Endothelial cell of umbilical vein (primary cell): ENCODE results near the gene SEMA3G. TPM values are rescaled to one million over a fixed set of nuclear protein-coding genes. Genes with fewer than 3 reads are reported as not detected.

ENCODE experiments used
- BruUV-seq: library from RNA; stranded (reverse); fragments of 400-500 nt; replicated peaks from 2 replicates; lab custom pipeline; 2021; lab: Mats Ljungman, UMichigan
- CTCF ChIA-PET: fragments of 300-600, 350-600 bp; sonication (Branson Sonifier 250); formaldehyde crosslinking; loops from one replicate; lab custom pipeline; 2021; ENCODE audit warnings: antibody characterized with exemption, inconsistent platforms; lab: Charles Lee
- POLR2A ChIA-PET: fragments of 300-600, 350-600 bp; sonication (Branson Sonifier 250); formaldehyde crosslinking; loops from one replicate; lab custom pipeline; 2021; ENCODE audit warnings: antibody characterized with exemption, inconsistent platforms; lab: Charles Lee
- DNase-seq: peaks from one replicate; pipeline ENCODE4 v3.0.0-alpha.2; 2011; ENCODE audit warnings: low read depth, low spot score
- FAIRE-seq: peaks from 2 replicates; lab custom pipeline; 2011; peaks lifted over from hg19 to GRCh38; lab: Jason Lieb, UNC
- H2AFZ ChIP-seq: 2 replicates; pipeline ENCODE4 v1.6.0; 2012; ENCODE audit warnings: low read depth, low read length, control low read depth, inconsistent platforms
- H3K27ac ChIP-seq: 2 replicates; pipeline ENCODE4 v1.5.1; 2011; ENCODE audit warnings: low read depth, mild to moderate bottlenecking, control low read depth, low read length, moderate library complexity; ENCODE audit not compliant: insufficient read depth
- H3K27me3 ChIP-seq, 2 experiments: 2 replicates each; pipeline versions ENCODE4 v1.6.0 to v1.6.1; 2011; ENCODE audit warnings: low read length in 2 of 2, mixed read lengths in 1 of 2; ENCODE audit not compliant: control insufficient read depth in 2 of 2, insufficient read depth in 2 of 2
- H3K36me3 ChIP-seq, 2 experiments: 2 replicates in 1 of 2; 3 replicates in 1 of 2; pipeline ENCODE4 v1.5.1; 2011; ENCODE audit warnings: low read length in 2 of 2, mild to moderate bottlenecking in 1 of 2, moderate library complexity in 1 of 2; ENCODE audit not compliant: control insufficient read depth in 2 of 2, insufficient read depth in 2 of 2; ENCODE audit errors: extremely low read depth in 1 of 2
- H3K4me1 ChIP-seq: 3 replicates; pipeline ENCODE4 v1.5.1; 2011; ENCODE audit warnings: mild to moderate bottlenecking, low read length; ENCODE audit not compliant: control insufficient read depth, insufficient read depth; ENCODE audit errors: extremely low read depth
- H3K4me2 ChIP-seq: 2 replicates; pipeline ENCODE4 v1.6.1; 2011; ENCODE audit warnings: low read length, control low read depth, mixed read lengths; ENCODE audit not compliant: insufficient read depth
- H3K4me3 ChIP-seq, 3 experiments: fragments of 200-600 bp in 1 of 3; sonication (generic), shearing (Covaris generic) in 1 of 3; replicated peaks in 1 of 3; 2 replicates each; pipeline ENCODE4 v1.5.1; 2011 to 2016; ENCODE audit warnings: control low read depth in 3 of 3, low read length in 3 of 3, mild to moderate bottlenecking in 2 of 3, inconsistent platforms in 1 of 3, low read depth in 1 of 3, moderate library complexity in 1 of 3; ENCODE audit not compliant: insufficient read depth in 1 of 3
- H3K79me2 ChIP-seq: 2 replicates; pipeline ENCODE4 v1.6.0; 2012; ENCODE audit warnings: low read length, inconsistent platforms; ENCODE audit not compliant: control insufficient read depth, insufficient read depth
- H3K9ac ChIP-seq: replicated peaks from 2 replicates; pipeline ENCODE3; 2011; ENCODE audit warnings: low read length, control low read depth; ENCODE audit not compliant: insufficient read depth; ENCODE audit errors: extremely low read depth
- H3K9me1 ChIP-seq: replicated peaks from 3 replicates; pipeline ENCODE4 v1.6.0; 2011; ENCODE audit warnings: mild to moderate bottlenecking, low read length; ENCODE audit not compliant: control insufficient read depth, insufficient read depth; ENCODE audit errors: extremely low read depth
- H3K9me3 ChIP-seq: replicated peaks from 2 replicates; pipeline ENCODE4 v1.5.1; 2012; ENCODE audit warnings: low read length, inconsistent platforms; ENCODE audit not compliant: control insufficient read depth, insufficient read depth
- H4K20me1 ChIP-seq: replicated peaks from 2 replicates; pipeline ENCODE3; 2011; ENCODE audit warnings: mild to moderate bottlenecking, low read length; ENCODE audit not compliant: control insufficient read depth, insufficient read depth; ENCODE audit errors: extremely low read depth
- EZH2 ChIP-seq: IDR thresholded peaks from 2 replicates; pipeline ENCODE4 v1.6.1; 2012; ENCODE audit warnings: borderline replicate concordance, low read depth, mild to moderate bottlenecking, moderate library complexity, low read length, inconsistent platforms; ENCODE audit not compliant: severe bottlenecking
- FOS ChIP-seq: IDR thresholded peaks from 2 replicates; pipeline ENCODE4 v1.6.1; 2011; ENCODE audit warnings: mild to moderate bottlenecking, low read length, moderate library complexity, borderline replicate concordance; ENCODE audit not compliant: insufficient read depth
- GATA2 ChIP-seq: IDR thresholded peaks from 2 replicates; pipeline ENCODE4 v1.7.0; 2011; ENCODE audit warnings: low read depth, mild to moderate bottlenecking, moderate library complexity, mixed read lengths, low read length; ENCODE audit not compliant: insufficient read length, insufficient read depth
- JUN ChIP-seq: IDR thresholded peaks from 2 replicates; pipeline ENCODE4 v1.6.1; 2011; ENCODE audit warnings: borderline replicate concordance, low read depth; ENCODE audit not compliant: insufficient read length, insufficient read depth
- MYC ChIP-seq: IDR thresholded peaks from one replicate; pipeline ENCODE4 v1.6.1; 2011; ENCODE audit warnings: mild to moderate bottlenecking, low read depth, low read length
- POLR2A ChIP-seq: IDR thresholded peaks from 2 replicates; pipeline ENCODE4 v1.6.1; 2012; ENCODE audit warnings: low read depth, mild to moderate bottlenecking, control low read depth, low read length
- POLR2AphosphoS5 ChIP-seq: IDR thresholded peaks from 2 replicates; pipeline ENCODE4 v1.6.1; 2012; ENCODE audit warnings: low read depth, mild to moderate bottlenecking, control low read depth, low read length, moderate library complexity; ENCODE audit not compliant: insufficient read depth
- dilution Hi-C: fragments of 300-500 bp; cut with MboI; formaldehyde crosslinking; loops from one replicate; pipeline ENCODE4 v1.15.0; 2019; ENCODE audit warnings: low sequenced_read_pairs; ENCODE audit not compliant: extremely low pct_ligation_motif_present
- intact Hi-C: fragments of 100-400 bp; cut with micrococcal nuclease; formaldehyde crosslinking; loops from one replicate; pipeline ENCODE4 v1.10.0; 2022
- polyA plus RNA-seq, 4 experiments: library from polyadenylated mRNA; depleted of rRNA in 3 of 4; stranded (reverse) in 3 of 4; unstranded in 1 of 4; fragments of >200 nt; gene quantifications; 2 replicates each; pipeline versions ENCODE4 v1.2.1 to v1.2.3, GENCODE V29; 2011 to 2012; ENCODE audit warnings: missing spikeins in 1 of 4
- total RNA-seq: library from RNA; stranded (reverse); gene quantifications from 2 replicates; pipeline ENCODE4 v1.2.3, GENCODE V29; 2021
- TF ChIP-seq, protein P1 (sequence below), 2 donors: IDR thresholded peaks; 1 replicate in 1 of 2; 2 replicates in 1 of 2; pipeline ENCODE4 v1.5.1; 2011; ENCODE audit warnings: low read length in 2 of 2, mild to moderate bottlenecking in 2 of 2, moderate library complexity in 2 of 2, control low read depth in 1 of 2, inconsistent platforms in 1 of 2, low read depth in 1 of 2; ENCODE audit not compliant: insufficient read depth in 1 of 2; ENCODE audit errors: extremely low read depth in 1 of 2
- TF ChIP-seq, protein P2 (sequence below): IDR thresholded peaks from 2 replicates; pipeline ENCODE4 v1.6.1; 2011; ENCODE audit not compliant: insufficient read depth, insufficient read length

SEMA3G gene
- total and polyA plus RNA-seq, 2 donors (not counting 3 experiments of a cell fraction or from before 2014, with no cell fraction given): 22.6 to 27.9 TPM

DNA sequence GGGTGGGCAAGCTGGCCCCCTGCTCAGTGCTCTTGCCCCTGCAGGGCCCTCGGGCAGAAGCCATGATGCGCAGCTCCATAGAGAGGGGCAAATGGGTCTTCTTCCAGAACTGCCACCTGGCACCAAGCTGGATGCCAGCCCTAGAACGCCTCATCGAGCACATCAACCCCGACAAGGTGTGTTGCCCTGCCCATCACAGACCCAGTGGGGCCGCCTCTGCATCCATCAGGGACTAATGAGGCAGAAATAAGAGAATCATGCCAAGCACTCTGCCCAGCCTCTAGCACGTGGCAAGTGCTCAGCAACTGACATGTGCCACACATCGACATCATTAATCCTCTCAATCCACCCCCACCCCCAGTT lies 49.4 kb downstream of the SEMA3G start:
- intact Hi-C loops: no loop called here
- POLR2A ChIA-PET: no interaction called here
- peaks cover 0 to 3% of the 10 kb centered on the region in 2 experiments for H3K36me3 ChIP-seq
- H3K9ac ChIP-seq: no peak overlapping the region
- H3K27ac ChIP-seq: no peak overlapping the region
- DNase-seq (no peak), FAIRE-seq (no peak)
- no peak overlapping the region for H3K4me2 ChIP-seq
- no TSS peak for BruUV-seq
- H3K79me2 ChIP-seq: no peaks in the 10 kb centered on the region
- H3K4me1 ChIP-seq: no peaks in the 10 kb centered on the region
- TF ChIP-seq, protein P1, sequence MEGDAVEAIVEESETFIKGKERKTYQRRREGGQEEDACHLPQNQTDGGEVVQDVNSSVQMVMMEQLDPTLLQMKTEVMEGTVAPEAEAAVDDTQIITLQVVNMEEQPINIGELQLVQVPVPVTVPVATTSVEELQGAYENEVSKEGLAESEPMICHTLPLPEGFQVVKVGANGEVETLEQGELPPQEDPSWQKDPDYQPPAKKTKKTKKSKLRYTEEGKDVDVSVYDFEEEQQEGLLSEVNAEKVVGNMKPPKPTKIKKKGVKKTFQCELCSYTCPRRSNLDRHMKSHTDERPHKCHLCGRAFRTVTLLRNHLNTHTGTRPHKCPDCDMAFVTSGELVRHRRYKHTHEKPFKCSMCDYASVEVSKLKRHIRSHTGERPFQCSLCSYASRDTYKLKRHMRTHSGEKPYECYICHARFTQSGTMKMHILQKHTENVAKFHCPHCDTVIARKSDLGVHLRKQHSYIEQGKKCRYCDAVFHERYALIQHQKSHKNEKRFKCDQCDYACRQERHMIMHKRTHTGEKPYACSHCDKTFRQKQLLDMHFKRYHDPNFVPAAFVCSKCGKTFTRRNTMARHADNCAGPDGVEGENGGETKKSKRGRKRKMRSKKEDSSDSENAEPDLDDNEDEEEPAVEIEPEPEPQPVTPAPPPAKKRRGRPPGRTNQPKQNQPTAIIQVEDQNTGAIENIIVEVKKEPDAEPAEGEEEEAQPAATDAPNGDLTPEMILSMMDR (IDR thresholded peaks at IDR 0.05; ENCODE audit: extremely low read depth in 1 of 2, insufficient read depth in 1 of 2, low read depth in 1 of 2, low read length in 2 of 2): no peak
- TF ChIP-seq MYC (no peak), EZH2 (no peak)
- H2AFZ ChIP-seq: no peak overlapping the region
- no peaks in the 10 kb centered on the region for H3K27me3 ChIP-seq
- H3K4me3 ChIP-seq: no peak overlapping the region
- H4K20me1 ChIP-seq: no peaks in the 10 kb centered on the region
- CTCF ChIA-PET: interaction anchor here (1.5 kb wide), 1 partner anchor 10 kb away, joined by 3 read pairs; no protein-coding TSS in a partner anchor
- H3K9me3 ChIP-seq: no peaks in the 10 kb centered on the region
- no peaks in the 10 kb centered on the region for H3K9me1 ChIP-seq
- dilution Hi-C loops: no loop called here

DNA sequence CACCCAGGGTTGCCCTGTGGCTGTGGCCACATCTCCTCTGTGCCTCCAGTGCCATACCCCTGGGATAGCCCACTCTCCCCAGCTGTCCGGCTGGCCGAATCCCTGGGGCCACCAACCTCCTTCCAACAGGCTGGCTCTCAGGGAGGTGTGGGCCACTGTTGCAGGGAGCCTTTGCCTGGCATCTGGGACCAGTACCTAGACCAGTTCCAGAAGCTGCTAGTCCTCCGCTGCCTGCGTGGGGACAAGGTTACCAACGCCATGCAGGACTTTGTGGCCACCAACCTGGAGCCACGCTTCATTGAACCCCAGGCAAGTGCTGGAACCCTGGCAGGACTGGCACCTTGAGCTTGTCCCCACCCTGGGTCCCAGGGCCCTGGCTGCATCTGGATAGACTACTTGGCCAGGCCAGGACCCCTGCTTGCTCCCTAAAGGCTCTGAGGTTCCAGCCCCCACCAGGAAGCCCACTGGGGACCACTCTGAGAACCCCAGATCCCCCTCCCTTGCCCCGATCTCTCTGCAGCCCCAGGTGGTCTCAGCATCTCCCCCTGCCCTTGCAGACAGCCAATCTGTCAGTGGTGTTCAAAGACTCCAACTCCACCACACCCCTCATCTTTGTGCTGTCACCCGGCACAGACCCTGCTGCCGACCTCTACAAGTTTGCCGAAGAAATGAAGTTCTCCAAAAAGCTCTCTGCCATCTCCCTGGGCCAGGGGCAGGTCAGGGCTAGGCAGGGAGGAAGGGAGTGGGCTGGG lies 50.0 kb downstream of the SEMA3G start:
- CTCF ChIA-PET: interaction anchor here (1.5 kb wide), 1 partner anchor 10 kb away, joined by 3 read pairs; no protein-coding TSS in a partner anchor
- H2AFZ ChIP-seq: no peak overlapping the region

More for the DNA sequence above, 50.0 kb downstream of the SEMA3G start:
- BruUV-seq: no TSS peak
- no peaks in the 10 kb centered on the region for H3K27me3 ChIP-seq
- FAIRE-seq: no peak
- H3K9me3 ChIP-seq: no peaks in the 10 kb centered on the region
- no peak overlapping the region for H3K9ac ChIP-seq
- H3K27ac ChIP-seq: no peak overlapping the region
- no peaks in the 10 kb centered on the region for H3K36me3 ChIP-seq
- POLR2A ChIA-PET: no interaction called here
- H3K4me3 ChIP-seq: no peak overlapping the region
- TF ChIP-seq, protein P1 (IDR thresholded peaks at IDR 0.05; ENCODE audit: extremely low read depth in 1 of 2, insufficient read depth in 1 of 2, low read depth in 1 of 2, low read length in 2 of 2): no peak
- TF ChIP-seq EZH2 (no peak), JUN (no peak), MYC (no peak), POLR2A (no peak), POLR2AphosphoS5 (no peak), GATA2 (no peak), FOS (no peak)
- TF ChIP-seq, protein P2, sequence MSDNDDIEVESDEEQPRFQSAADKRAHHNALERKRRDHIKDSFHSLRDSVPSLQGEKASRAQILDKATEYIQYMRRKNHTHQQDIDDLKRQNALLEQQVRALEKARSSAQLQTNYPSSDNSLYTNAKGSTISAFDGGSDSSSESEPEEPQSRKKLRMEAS: no peak
- intact Hi-C loops (no loop called here), dilution Hi-C loops (no loop called here)
- no peak for DNase-seq
- no peaks in the 10 kb centered on the region for H3K79me2 ChIP-seq
- no peaks in the 10 kb centered on the region for H4K20me1 ChIP-seq
- H3K4me1 ChIP-seq: no peaks in the 10 kb centered on the region
- no peaks in the 10 kb centered on the region for H3K9me1 ChIP-seq
- H3K4me2 ChIP-seq: no peak overlapping the region
